CD14-positive monocyte (primary cell): ENCODE results near the gene GEN1. TPM values are rescaled to one million over a fixed set of nuclear protein-coding genes. Genes with fewer than 3 reads are reported as not detected.

Source experiments
- DNase-seq, 3 donors: peaks; one replicate each; pipeline ENCODE4 v3.0.0-alpha.2; 2011 to 2022
- H2AFZ ChIP-seq: 2 replicates; pipeline ENCODE4 v1.6.0; 2012; ENCODE audit warnings: mild to moderate bottlenecking, low read depth, low read length, inconsistent platforms; ENCODE audit not compliant: insufficient read depth, poor library complexity, severe bottlenecking
- H3K27ac ChIP-seq, 2 donors: 1 replicate in 1 of 2; 2 replicates in 1 of 2; pipeline ENCODE4 v1.5.1; 2012 to 2013; ENCODE audit warnings: low read length in 2 of 2, control low read depth in 1 of 2, inconsistent platforms in 1 of 2, low read depth in 1 of 2, mild to moderate bottlenecking in 1 of 2
- H3K27me3 ChIP-seq, 2 donors: one replicate each; pipeline versions ENCODE4 v1.6.0 to v1.6.1; 2011 to 2013; ENCODE audit warnings: low read length in 2 of 2; ENCODE audit not compliant: control insufficient read depth in 2 of 2, insufficient read depth in 2 of 2
- H3K36me3 ChIP-seq, 2 donors: replicated peaks in 1 of 2; 1 replicate in 1 of 2; 2 replicates in 1 of 2; pipeline versions ENCODE4 v1.5.1 to v1.6.1; 2012 to 2013; ENCODE audit warnings: low read length in 2 of 2, control low read depth in 1 of 2, inconsistent platforms in 1 of 2, mild to moderate bottlenecking in 1 of 2; ENCODE audit not compliant: insufficient read depth in 2 of 2, control insufficient read depth in 1 of 2
- H3K4me1 ChIP-seq, 2 donors: 1 replicate in 1 of 2; 2 replicates in 1 of 2; pipeline versions ENCODE4 v1.5.1 to v1.6.1; 2012 to 2013; ENCODE audit warnings: low read length in 2 of 2, control low read depth in 1 of 2, inconsistent platforms in 1 of 2, mild to moderate bottlenecking in 1 of 2, moderate library complexity in 1 of 2; ENCODE audit not compliant: insufficient read depth in 2 of 2, control insufficient read depth in 1 of 2
- H3K4me2 ChIP-seq: replicated peaks from 2 replicates; pipeline ENCODE3; 2012; ENCODE audit warnings: low read length, moderate library complexity, mild to moderate bottlenecking; ENCODE audit not compliant: poor library complexity, severe bottlenecking; ENCODE audit errors: extremely low read depth
- H3K4me3 ChIP-seq, 3 experiments: fragments of 200-600 bp in 1 of 3; sonication (generic) in 1 of 3; replicated peaks in 1 of 3; 1 replicate in 2 of 3; 2 replicates in 1 of 3; pipeline ENCODE4 v1.5.1; 2011 to 2013; ENCODE audit warnings: low read length in 3 of 3, mild to moderate bottlenecking in 3 of 3, control low read depth in 2 of 3, low read depth in 2 of 3, inconsistent platforms in 1 of 3, moderate library complexity in 1 of 3
- H3K79me2 ChIP-seq: 2 replicates; pipeline ENCODE4 v1.6.0; 2012; ENCODE audit warnings: mild to moderate bottlenecking, control low read depth, inconsistent platforms, low read length, moderate library complexity; ENCODE audit not compliant: insufficient read depth
- H3K9ac ChIP-seq: 2 replicates; pipeline ENCODE4 v1.6.0; 2017; ENCODE audit warnings: low read length, mild to moderate bottlenecking; ENCODE audit not compliant: insufficient read depth, poor library complexity, severe bottlenecking
- H3K9me3 ChIP-seq, 2 donors: replicated peaks in 1 of 2; 1 replicate in 1 of 2; 2 replicates in 1 of 2; pipeline versions ENCODE4 v1.5.1 to v1.6.1; 2012 to 2013; ENCODE audit warnings: low read length in 2 of 2, control low read depth in 1 of 2; ENCODE audit not compliant: control insufficient read depth in 1 of 2, insufficient read depth in 1 of 2
- H4K20me1 ChIP-seq: 2 replicates; pipeline ENCODE4 v1.6.0; 2012; ENCODE audit warnings: mild to moderate bottlenecking, low read length, control low read depth, moderate library complexity; ENCODE audit not compliant: insufficient read depth
- H3K27ac Mint-ChIP-seq, 7 donors: one replicate each; pipeline ENCODE4 v1.8.0; 2020; ENCODE audit warnings: mild to moderate bottlenecking in 7 of 7, mixed read lengths in 7 of 7, moderate library complexity in 6 of 7, inconsistent platforms in 2 of 7
- H3K27me3 Mint-ChIP-seq, 3 donors: one replicate each; pipeline ENCODE4 v1.8.0; 2021 to 2022; ENCODE audit warnings: low read depth in 3 of 3, mild to moderate bottlenecking in 3 of 3, mixed read lengths in 3 of 3, moderate library complexity in 3 of 3, inconsistent platforms in 1 of 3
- H3K36me3 Mint-ChIP-seq, 2 donors: one replicate each; pipeline ENCODE4 v1.8.0; 2020; ENCODE audit warnings: mixed read lengths in 2 of 2, inconsistent platforms in 1 of 2, mild to moderate bottlenecking in 1 of 2
- H3K4me1 Mint-ChIP-seq: one replicate; pipeline ENCODE4 v1.8.0; 2020; ENCODE audit warnings: mild to moderate bottlenecking, mixed read lengths
- H3K4me3 Mint-ChIP-seq, 2 donors: one replicate each; pipeline ENCODE4 v1.8.0; 2020; ENCODE audit warnings: mild to moderate bottlenecking in 2 of 2, mixed read lengths in 2 of 2, moderate library complexity in 1 of 2
- H3K9me3 Mint-ChIP-seq, 7 donors: one replicate each; pipeline ENCODE4 v1.8.0; 2020 to 2022; ENCODE audit warnings: mixed read lengths in 7 of 7, mild to moderate bottlenecking in 6 of 7, moderate library complexity in 6 of 7, inconsistent platforms in 2 of 7
- WGBS: methylation state at CpG from one replicate; pipeline ENCODE4 v1.1.5; 2013; ENCODE audit warnings: missing lambda C conversion rate; ENCODE audit not compliant: insufficient coverage; 5-methylcytosine and 5-hydroxymethylcytosine counted together
- intact Hi-C, 2 donors: fragments of 100-400 bp; cut with micrococcal nuclease; formaldehyde crosslinking; loops; one replicate each; pipeline versions ENCODE4 v1.15.0 to v1.15.1; 2023
- polyA plus RNA-seq, 3 donors: library from polyadenylated mRNA; depleted of rRNA in 1 of 3; unstranded in 2 of 3; stranded (reverse) in 1 of 3; fragments of 300-500 nt in 2 of 3; fragments of >200 nt in 1 of 3; fragmentation: Illumina TruSeq in 2 of 3; gene quantifications; 1 replicate in 2 of 3; 2 replicates in 1 of 3; pipeline ENCODE4 v1.2.3, GENCODE V29; 2012 to 2021
- TF ChIP-seq, protein P1 (sequence below): fragments of 200-600 bp; IDR thresholded peaks from one replicate; pipeline ENCODE4 v1.8.0; 2022; ENCODE audit warnings: antibody characterized with exemption, mild to moderate bottlenecking

GEN1 gene
- polyA plus RNA-seq, 3 donors: 0.79 to 3.6 (median 0.96) TPM

DNA sequence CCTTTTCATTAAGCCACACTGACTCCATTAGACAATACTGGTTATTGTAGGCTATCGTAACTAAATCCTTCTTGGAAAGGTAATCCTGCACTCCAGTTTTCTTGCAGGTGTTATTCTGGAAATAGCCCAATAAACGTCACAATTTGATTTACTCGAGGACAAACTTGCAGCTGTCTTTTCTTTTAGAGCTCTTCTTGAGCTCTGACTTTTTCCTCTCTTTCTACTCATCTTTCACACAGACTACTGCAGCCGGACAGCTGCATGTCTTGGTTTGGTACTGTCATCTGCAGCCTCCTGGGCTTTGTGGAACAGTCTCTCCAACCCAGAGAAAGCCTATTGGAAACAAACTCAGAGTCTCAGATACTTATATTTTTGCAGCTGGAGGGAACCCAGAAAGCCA is 39.4 kb downstream of the GEN1 start:
- Mint-ChIP-seq H3K27ac (no peak overlapping the region), H3K4me1 (peaks cover 5% of the 10 kb centered on the region), H3K9me3 (peaks cover 0 to 4% (median 0%) of the 10 kb centered on the region in 7 donors), H3K4me3 (no peak overlapping the region), H3K27me3 (peaks cover 8 to 13% (median 12%) of the 10 kb centered on the region in 3 donors), H3K36me3 (no peaks in the 10 kb centered on the region)
- 79% methylated on average over 4 of the region's 4 CpGs for WGBS
- no peaks in the 10 kb centered on the region for H4K20me1 ChIP-seq
- H3K4me2 ChIP-seq: no peak overlapping the region
- no peak for DNase-seq
- no peak overlapping the region for H3K4me3 ChIP-seq
- H3K4me1 ChIP-seq: no peaks in the 10 kb centered on the region
- H3K9ac ChIP-seq: no peak overlapping the region
- no peak overlapping the region for H3K27ac ChIP-seq
- TF ChIP-seq, protein P1, sequence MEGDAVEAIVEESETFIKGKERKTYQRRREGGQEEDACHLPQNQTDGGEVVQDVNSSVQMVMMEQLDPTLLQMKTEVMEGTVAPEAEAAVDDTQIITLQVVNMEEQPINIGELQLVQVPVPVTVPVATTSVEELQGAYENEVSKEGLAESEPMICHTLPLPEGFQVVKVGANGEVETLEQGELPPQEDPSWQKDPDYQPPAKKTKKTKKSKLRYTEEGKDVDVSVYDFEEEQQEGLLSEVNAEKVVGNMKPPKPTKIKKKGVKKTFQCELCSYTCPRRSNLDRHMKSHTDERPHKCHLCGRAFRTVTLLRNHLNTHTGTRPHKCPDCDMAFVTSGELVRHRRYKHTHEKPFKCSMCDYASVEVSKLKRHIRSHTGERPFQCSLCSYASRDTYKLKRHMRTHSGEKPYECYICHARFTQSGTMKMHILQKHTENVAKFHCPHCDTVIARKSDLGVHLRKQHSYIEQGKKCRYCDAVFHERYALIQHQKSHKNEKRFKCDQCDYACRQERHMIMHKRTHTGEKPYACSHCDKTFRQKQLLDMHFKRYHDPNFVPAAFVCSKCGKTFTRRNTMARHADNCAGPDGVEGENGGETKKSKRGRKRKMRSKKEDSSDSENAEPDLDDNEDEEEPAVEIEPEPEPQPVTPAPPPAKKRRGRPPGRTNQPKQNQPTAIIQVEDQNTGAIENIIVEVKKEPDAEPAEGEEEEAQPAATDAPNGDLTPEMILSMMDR: no peak
- intact Hi-C loops: no loop called here
- no peaks in the 10 kb centered on the region for H3K9me3 ChIP-seq
- peaks cover 0 to 2% of the 10 kb centered on the region in 2 donors for H3K27me3 ChIP-seq
- no peaks in the 10 kb centered on the region for H3K36me3 ChIP-seq
- H2AFZ ChIP-seq: no peak overlapping the region
- no peaks in the 10 kb centered on the region for H3K79me2 ChIP-seq

DNA sequence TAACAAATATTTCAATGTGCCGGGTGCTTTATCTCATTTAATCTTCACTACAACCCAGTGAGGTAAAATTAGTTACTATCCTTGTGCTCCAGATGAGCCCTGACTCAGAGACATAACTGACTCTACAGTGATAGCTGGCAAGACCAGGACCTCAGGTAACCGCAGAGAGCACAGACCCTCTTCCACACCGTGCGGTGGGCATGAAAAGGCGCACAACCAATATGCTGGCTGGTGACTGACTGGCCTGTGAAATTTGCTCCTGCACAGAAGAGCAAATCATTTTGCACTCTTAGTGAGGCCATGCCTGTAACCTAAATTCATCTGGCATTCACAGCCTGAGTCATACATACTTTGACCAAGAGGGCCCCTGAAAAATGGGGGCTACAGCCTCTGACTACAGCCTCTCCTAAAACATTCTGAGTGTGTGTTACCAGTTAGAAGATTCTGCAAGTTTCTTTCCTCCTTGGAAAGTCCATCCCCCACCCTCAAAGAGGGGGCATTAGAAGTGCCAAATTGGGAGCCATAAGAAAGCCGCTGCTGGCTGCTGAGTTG is 39.9 kb downstream of the GEN1 start:
- Mint-ChIP-seq H3K4me3 (no peak overlapping the region), H3K36me3 (no peaks in the 10 kb centered on the region), H3K27me3 (peaks cover 8 to 13% (median 13%) of the 10 kb centered on the region in 3 donors), H3K9me3 (peaks cover 0 to 4% (median 0%) of the 10 kb centered on the region in 7 donors), H3K4me1 (peaks cover 5% of the 10 kb centered on the region), H3K27ac (no peak overlapping the region)
- Histone ChIP-seq H3K79me2 (no peaks in the 10 kb centered on the region), H3K36me3 (no peaks in the 10 kb centered on the region), H3K27me3 (peaks cover 0 to 2% of the 10 kb centered on the region in 2 donors), H2AFZ (peak overlapping the region; percentile 30), H4K20me1 (no peaks in the 10 kb centered on the region), H3K9ac (no peak overlapping the region), H3K4me1 (no peaks in the 10 kb centered on the region), H3K27ac (no peak overlapping the region), H3K4me3 (no peak overlapping the region), H3K9me3 (no peaks in the 10 kb centered on the region), H3K4me2 (no peak overlapping the region)
- WGBS: 100% methylated on average over 4 of the region's 6 CpGs
- DNase-seq: no peak
- TF ChIP-seq, protein P1: no peak
- intact Hi-C loops: no loop called here
